Astrocyte (in vitro differentiated cells and primary cell): Measurements from ENCODE around the gene CIDEB. TPM values are rescaled to one million over a fixed set of nuclear protein-coding genes. Genes with fewer than 3 reads are reported as not detected.

Source experiments
- DNase-seq: peaks from one replicate; pipeline ENCODE4 v3.0.0-alpha.2; 2010; ENCODE audit warnings: low read depth
- FAIRE-seq: peaks from 2 replicates; lab custom pipeline; 2011; peaks lifted over from hg19 to GRCh38; lab: Jason Lieb, UNC
- H2AFZ ChIP-seq: 2 replicates; pipeline ENCODE4 v1.6.0; 2012; ENCODE audit warnings: low read depth, low read length, inconsistent platforms
- H3K27ac ChIP-seq: 2 replicates; pipeline ENCODE4 v1.5.1; 2011; ENCODE audit warnings: low read depth, low read length, inconsistent platforms
- H3K27me3 ChIP-seq: 2 replicates; pipeline ENCODE4 v1.6.0; 2011; ENCODE audit warnings: low read length, inconsistent platforms; ENCODE audit not compliant: insufficient read depth
- H3K36me3 ChIP-seq: 2 replicates; pipeline ENCODE4 v1.5.1; 2011; ENCODE audit warnings: low read length, inconsistent platforms; ENCODE audit not compliant: insufficient read depth
- H3K4me1 ChIP-seq: 2 replicates; pipeline ENCODE4 v1.5.1; 2011; ENCODE audit warnings: low read length, inconsistent platforms; ENCODE audit not compliant: insufficient read depth
- H3K4me2 ChIP-seq: 2 replicates; pipeline ENCODE4 v1.6.0; 2012; ENCODE audit warnings: low read length, inconsistent platforms
- H3K4me3 ChIP-seq: 2 replicates; pipeline ENCODE4 v1.5.1; 2011; ENCODE audit warnings: low read depth, mild to moderate bottlenecking, low read length, inconsistent platforms; ENCODE audit not compliant: insufficient read depth
- H3K79me2 ChIP-seq: 2 replicates; pipeline ENCODE4 v1.6.0; 2012; ENCODE audit warnings: mild to moderate bottlenecking, low read length, inconsistent platforms; ENCODE audit not compliant: insufficient read depth
- H3K9ac ChIP-seq: 2 replicates; pipeline ENCODE4 v1.6.0; 2012; ENCODE audit warnings: mild to moderate bottlenecking, low read length, inconsistent platforms
- H3K9me3 ChIP-seq: 2 replicates; pipeline ENCODE4 v1.5.1; 2012; ENCODE audit warnings: low read depth, mild to moderate bottlenecking, low read length, inconsistent platforms; ENCODE audit not compliant: insufficient read depth
- H4K20me1 ChIP-seq: 2 replicates; pipeline ENCODE4 v1.6.0; 2012; ENCODE audit warnings: low read length, inconsistent platforms; ENCODE audit not compliant: insufficient read depth
- H3K27ac Mint-ChIP-seq: one replicate; pipeline ENCODE4 v1.8.0; 2021; ENCODE audit warnings: mild to moderate bottlenecking, mixed read lengths; ENCODE audit not compliant: unreplicated experiment
- H3K27me3 Mint-ChIP-seq: one replicate; pipeline ENCODE4 v1.8.0; 2021; ENCODE audit warnings: low read depth, mixed read lengths; ENCODE audit not compliant: unreplicated experiment
- H3K36me3 Mint-ChIP-seq: one replicate; pipeline ENCODE4 v1.8.0; 2021; ENCODE audit warnings: low read depth, mixed read lengths; ENCODE audit not compliant: unreplicated experiment
- H3K4me1 Mint-ChIP-seq: one replicate; pipeline ENCODE4 v1.8.0; 2021; ENCODE audit warnings: low read depth, mixed read lengths; ENCODE audit not compliant: unreplicated experiment
- H3K4me3 Mint-ChIP-seq: one replicate; pipeline ENCODE4 v1.8.0; 2021; ENCODE audit warnings: mild to moderate bottlenecking, moderate library complexity, mixed read lengths; ENCODE audit not compliant: unreplicated experiment
- H3K9me3 Mint-ChIP-seq: one replicate; pipeline ENCODE4 v1.8.0; 2021; ENCODE audit warnings: mild to moderate bottlenecking, mixed read lengths; ENCODE audit not compliant: unreplicated experiment
- CTCF ChIP-seq: IDR thresholded peaks from 2 replicates; pipeline ENCODE4 v1.5.1; 2011; ENCODE audit warnings: low read depth, mild to moderate bottlenecking, inconsistent platforms, low read length, moderate library complexity; ENCODE audit not compliant: insufficient read depth
- EZH2 ChIP-seq: IDR thresholded peaks from 2 replicates; pipeline ENCODE4 v1.6.1; 2012; ENCODE audit warnings: mild to moderate bottlenecking, low read length, inconsistent platforms; ENCODE audit not compliant: insufficient read depth
- total RNA-seq: library from RNA; stranded (reverse); gene quantifications from 2 replicates; pipeline ENCODE4 v1.2.1, GENCODE V29; 2021

CIDEB gene
- total RNA-seq, 1 donor from 2014 or later, result not detected

GRCh38 chr14:24293525-24293924, 14.3 kb downstream of the CIDEB start:
- Mint-ChIP-seq H3K27ac (no peak overlapping the region), H3K27me3 (no peaks in the 10 kb centered on the region), H3K4me1 (peaks cover 18% of the 10 kb centered on the region), H3K9me3 (no peaks in the 10 kb centered on the region), H3K4me3 (no peak overlapping the region), H3K36me3 (peaks cover 6% of the 10 kb centered on the region)
- TF ChIP-seq CTCF, result no peak
- no peak for TF ChIP-seq EZH2
- DNase-seq, result no peak
- Histone ChIP-seq H3K4me3 (no peak overlapping the region), H3K4me1 (peaks cover 5% of the 10 kb centered on the region), H3K27ac (no peak overlapping the region), H3K9ac (no peak overlapping the region), H3K9me3 (no peaks in the 10 kb centered on the region), H3K36me3 (peaks cover 14% of the 10 kb centered on the region), H3K4me2 (no peak overlapping the region), H3K27me3 (no peaks in the 10 kb centered on the region), H2AFZ (no peak overlapping the region), H3K79me2 (no peaks in the 10 kb centered on the region), H4K20me1 (no peaks in the 10 kb centered on the region)
- FAIRE-seq, result no peak

GRCh38 chr14:24292118-24292807, 15.5 kb downstream of the CIDEB start:
- Histone ChIP-seq H4K20me1 (no peaks in the 10 kb centered on the region), H3K4me2 (no peak overlapping the region), H3K27ac (no peak overlapping the region), H3K9ac (no peak overlapping the region), H3K9me3 (no peaks in the 10 kb centered on the region), H3K79me2 (no peaks in the 10 kb centered on the region), H3K27me3 (no peaks in the 10 kb centered on the region), H3K36me3 (peaks cover 14% of the 10 kb centered on the region), H2AFZ (no peak overlapping the region), H3K4me1 (peaks cover 5% of the 10 kb centered on the region), H3K4me3 (no peak overlapping the region)
- Mint-ChIP-seq H3K36me3 (peaks cover 6% of the 10 kb centered on the region), H3K27ac (no peak overlapping the region), H3K27me3 (no peaks in the 10 kb centered on the region), H3K9me3 (no peaks in the 10 kb centered on the region), H3K4me1 (peaks cover 11% of the 10 kb centered on the region), H3K4me3 (no peak overlapping the region)
- no peak for FAIRE-seq
- TF ChIP-seq CTCF (no peak), EZH2 (no peak)
- DNase-seq, result no peak

- TF ChIP-seq EZH2 (no peak), CTCF (no peak)
- no peaks in the 10 kb centered on the region for H3K9me3 Mint-ChIP-seq
- peaks cover 4% of the 10 kb centered on the region for H3K36me3 Mint-ChIP-seq
- DNase-seq, result no peak
- no peak overlapping the region for H3K4me3 Mint-ChIP-seq
- H3K27me3 Mint-ChIP-seq, result no peaks in the 10 kb centered on the region
- H3K4me2 ChIP-seq, result no peak overlapping the region
- no peaks in the 10 kb centered on the region for H3K9me3 ChIP-seq
- no peak overlapping the region for H3K4me3 ChIP-seq
- FAIRE-seq, result no peak
- H3K79me2 ChIP-seq, result no peaks in the 10 kb centered on the region
- no peak overlapping the region for H3K27ac ChIP-seq
- peaks cover 3% of the 10 kb centered on the region for H3K4me1 ChIP-seq
- peaks cover 14% of the 10 kb centered on the region for H3K36me3 ChIP-seq
- H3K27me3 ChIP-seq, result no peaks in the 10 kb centered on the region
- H3K9ac ChIP-seq, result no peak overlapping the region
- no peaks in the 10 kb centered on the region for H4K20me1 ChIP-seq
- peaks cover 5% of the 10 kb centered on the region for H3K4me1 Mint-ChIP-seq
- H2AFZ ChIP-seq, result no peak overlapping the region
- H3K27ac Mint-ChIP-seq, result no peak overlapping the region
Observed at GRCh38 chr14:24291446-24292117, 16.2 kb downstream of the CIDEB start.
